GM19467 (cell line): ENCODE measurements around the gene GATC.

Source experiments
- ATAC-seq: cut with Tn5 transposase; IDR thresholded peaks from one replicate; pipeline ENCODE4 v1.9.1; 2021; ENCODE audit warnings: mild to moderate bottlenecking, moderate library complexity; ENCODE audit not compliant: unreplicated experiment

GATC gene

GRCh38 chr12:120495731-120496412, 49.6 kb downstream of the GATC start, which contains the start of gene DYNLL1:
Gene DYNLL1, plus strand, starts transcription at chr12:120496113. Its CDS starts 309 bp downstream, at chr12:120496422.
- peak; percentile 87 for ATAC-seq

GRCh38 chr12:120496413-120497340, 50.4 kb downstream of the GATC start:
- ATAC-seq, result peak; percentile 17

- ATAC-seq, result no peak
These were observed 51.4 kb downstream of the GATC start for GRCh38 chr12:120497524-120498150.

- no peak for ATAC-seq
These were observed 52.7 kb downstream of the GATC start for GRCh38 chr12:120498870-120499515.

DNA sequence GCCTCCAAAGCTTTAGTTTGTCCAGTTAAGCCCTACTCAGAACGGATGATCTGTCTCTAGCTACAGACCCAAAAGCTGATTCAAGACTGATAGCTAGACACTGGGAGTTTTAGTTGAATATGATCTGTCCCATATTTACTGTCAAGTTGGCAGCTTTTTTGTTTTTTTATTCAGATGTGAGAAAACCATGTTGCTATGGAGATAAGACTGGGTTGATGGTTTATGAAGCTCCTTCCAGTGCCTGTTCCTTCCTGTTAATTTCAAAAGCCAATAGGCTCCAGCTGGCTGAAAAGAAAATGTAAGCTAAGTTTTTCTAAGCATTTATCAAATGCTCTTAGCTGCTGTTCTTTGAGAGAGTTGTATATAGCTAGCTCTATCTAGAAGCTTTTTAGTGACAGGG, 54.3 kb downstream of the GATC start:
- no peak for ATAC-seq

DNA sequence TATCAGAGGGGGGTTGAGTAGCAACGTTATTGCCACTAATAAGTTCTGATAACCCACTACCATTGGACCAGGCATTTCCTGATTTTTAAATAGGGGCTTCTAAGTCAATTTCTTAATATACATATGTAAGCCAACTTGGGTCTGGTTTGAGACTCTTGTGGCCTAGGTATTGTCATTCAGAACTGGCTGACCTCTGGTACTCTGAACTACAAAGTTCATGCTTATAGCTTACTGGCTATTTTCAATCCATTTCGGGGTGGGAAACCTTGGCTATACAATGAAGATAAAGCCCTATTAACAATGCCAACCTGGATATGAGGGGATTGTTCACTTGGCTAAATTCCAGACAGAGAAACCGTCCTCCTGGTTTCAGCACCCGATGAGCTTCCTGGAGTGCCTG, 58.3 kb downstream of the GATC start:
- no peak for ATAC-seq

- ATAC-seq, result no peak
These were observed 62.3 kb downstream of the GATC start for GRCh38 chr12:120508537-120508936.
